Endometrium (tissue), 2 donors: ENCODE results near the gene FIBCD1.

ENCODE experiments used
- FAIRE-seq: peaks from 2 replicates; lab custom pipeline; 2012; peaks lifted over from hg19 to GRCh38; lab: Jason Lieb, UNC
- donor health status: control.
- donor health status: control.

The FIBCD1 gene

GRCh38 chr9:130857864-130858738 is 80.9 kb downstream of the FIBCD1 start:
- FAIRE-seq, result no peak

GRCh38 chr9:130856474-130856873 is 82.6 kb downstream of the FIBCD1 start:
- FAIRE-seq, result no peak

GRCh38 chr9:130854835-130855234 is 84.2 kb downstream of the FIBCD1 start:
- no peak for FAIRE-seq

GRCh38 chr9:130854092-130854491 is 85.0 kb downstream of the FIBCD1 start:
- FAIRE-seq, result no peak

- no peak for FAIRE-seq
These were observed 86.2 kb downstream of the FIBCD1 start for GRCh38 chr9:130852801-130853200.
